Sigmoid colon (tissue), 4 donors: ENCODE results near the gene PDE9A.

ENCODE experiments used
- CTCF ChIP-seq, 4 experiments: fragments of 450-650 bp in 3 of 4; fragments of 200-600 bp in 1 of 4; IDR thresholded peaks; one replicate each; pipeline ENCODE4 v1.5.1; 2016 to 2019; ENCODE audit warnings: antibody characterized with exemption in 4 of 4, mild to moderate bottlenecking in 3 of 4, moderate library complexity in 2 of 4
- POLR2AphosphoS5 ChIP-seq, 4 donors: sonication (generic); formaldehyde crosslinking; IDR thresholded peaks; one replicate each; pipeline ENCODE4 v1.6.1; 2017; ENCODE audit warnings: antibody characterized with exemption in 4 of 4

- TF ChIP-seq POLR2AphosphoS5 (IDR thresholded peaks at IDR 0.05) (no peak), CTCF (IDR thresholded peaks at IDR 0.05) (no peak)
Measured at GRCh38 chr21:42619841-42620240, 33.6 kb upstream of the PDE9A start.
